HG02885 (cell line): Measurements from ENCODE around the gene TMPRSS13.

Experiments used
- ATAC-seq: cut with Tn5 transposase; IDR thresholded peaks from one replicate; pipeline ENCODE4 v1.9.1; 2021; ENCODE audit warnings: mild to moderate bottlenecking; ENCODE audit not compliant: unreplicated experiment, poor library complexity

Gene TMPRSS13

DNA sequence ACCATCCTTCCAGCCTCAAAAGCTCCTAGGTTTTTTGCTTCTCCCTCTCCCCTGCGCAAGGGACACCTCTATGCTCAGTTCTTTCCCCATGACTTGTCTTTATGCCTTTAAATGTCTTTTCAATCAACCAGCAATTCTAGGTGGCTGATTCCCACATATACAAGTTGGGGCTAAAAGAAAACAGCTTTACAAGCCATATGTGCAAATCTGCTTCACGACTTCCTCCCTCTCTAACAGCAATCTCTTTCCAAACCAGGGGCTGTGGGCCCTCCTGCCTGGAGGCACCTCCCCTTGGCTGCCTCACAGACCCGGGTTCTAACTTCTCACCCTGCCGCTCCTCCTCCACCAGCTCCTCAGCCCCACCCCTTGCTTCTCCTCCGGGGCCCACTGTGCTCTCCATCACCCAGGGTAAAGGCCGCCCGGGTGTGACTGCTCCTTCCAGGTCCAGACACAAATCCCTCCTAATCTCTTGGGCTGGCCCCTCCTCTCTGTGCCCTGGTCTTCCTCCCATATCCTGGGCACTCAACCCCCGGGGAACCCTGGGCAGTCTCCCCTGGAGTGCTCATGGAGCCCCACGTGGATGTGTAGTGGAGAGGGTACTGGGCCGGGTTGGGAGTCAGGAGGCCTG, 14.1 kb downstream of the TMPRSS13 start:
- ATAC-seq, result no peak

GRCh38 chr11:117914398-117914761, 14.8 kb downstream of the TMPRSS13 start:
- ATAC-seq, result no peak

DNA sequence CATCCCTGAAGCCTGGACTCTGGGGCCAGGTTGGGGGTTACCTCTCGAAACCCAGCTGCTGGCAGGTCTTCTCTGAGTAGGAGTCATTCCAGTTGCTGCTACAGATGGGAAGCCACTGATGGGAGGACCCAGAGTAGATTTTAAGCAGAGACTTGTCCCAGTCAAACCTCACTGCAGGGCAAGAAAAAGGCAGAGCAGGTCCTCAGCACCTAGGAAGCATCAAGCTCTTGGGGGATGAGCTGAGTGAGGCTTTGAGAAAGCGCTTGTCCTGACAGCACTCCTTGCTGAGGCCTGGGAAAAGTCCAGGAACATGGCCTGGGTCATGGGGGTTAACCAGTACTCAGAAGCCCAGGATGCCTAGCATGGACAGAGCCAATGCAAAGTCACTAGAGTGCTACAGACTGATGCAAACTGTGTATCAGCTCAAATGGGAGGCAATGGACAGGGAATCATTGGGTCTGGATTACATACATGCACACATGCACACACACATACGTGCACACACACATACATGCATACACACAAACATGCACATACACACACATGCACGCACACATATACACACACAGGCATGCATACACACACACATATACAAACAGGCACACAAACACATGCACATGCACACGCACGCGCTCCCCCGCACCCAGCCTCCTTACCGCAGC, 15.3 kb downstream of the TMPRSS13 start:
- no peak for ATAC-seq

- no peak for ATAC-seq
Observed at GRCh38 chr11:117912497-117912896, 16.7 kb downstream of the TMPRSS13 start.

DNA sequence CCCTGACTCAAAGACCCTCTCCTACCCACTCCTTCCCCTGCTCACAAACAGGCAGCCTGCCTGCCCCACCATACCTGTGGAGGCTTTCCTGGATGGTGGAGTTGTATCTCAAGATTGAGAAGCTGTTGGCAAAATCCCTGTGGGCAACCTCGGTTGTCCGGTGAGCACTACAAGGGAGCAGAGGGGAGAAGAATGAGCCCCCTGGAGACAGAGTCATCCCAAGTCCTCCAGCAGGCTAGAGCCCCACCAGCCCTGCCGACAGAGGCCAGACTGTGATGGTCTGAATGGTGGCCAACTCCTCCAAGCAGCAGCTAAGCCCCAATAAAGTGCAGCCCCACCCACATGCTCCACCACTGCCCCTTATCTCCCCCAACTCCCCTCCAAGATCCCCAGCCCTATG, 17.5 kb downstream of the TMPRSS13 start:
- ATAC-seq, result no peak

DNA sequence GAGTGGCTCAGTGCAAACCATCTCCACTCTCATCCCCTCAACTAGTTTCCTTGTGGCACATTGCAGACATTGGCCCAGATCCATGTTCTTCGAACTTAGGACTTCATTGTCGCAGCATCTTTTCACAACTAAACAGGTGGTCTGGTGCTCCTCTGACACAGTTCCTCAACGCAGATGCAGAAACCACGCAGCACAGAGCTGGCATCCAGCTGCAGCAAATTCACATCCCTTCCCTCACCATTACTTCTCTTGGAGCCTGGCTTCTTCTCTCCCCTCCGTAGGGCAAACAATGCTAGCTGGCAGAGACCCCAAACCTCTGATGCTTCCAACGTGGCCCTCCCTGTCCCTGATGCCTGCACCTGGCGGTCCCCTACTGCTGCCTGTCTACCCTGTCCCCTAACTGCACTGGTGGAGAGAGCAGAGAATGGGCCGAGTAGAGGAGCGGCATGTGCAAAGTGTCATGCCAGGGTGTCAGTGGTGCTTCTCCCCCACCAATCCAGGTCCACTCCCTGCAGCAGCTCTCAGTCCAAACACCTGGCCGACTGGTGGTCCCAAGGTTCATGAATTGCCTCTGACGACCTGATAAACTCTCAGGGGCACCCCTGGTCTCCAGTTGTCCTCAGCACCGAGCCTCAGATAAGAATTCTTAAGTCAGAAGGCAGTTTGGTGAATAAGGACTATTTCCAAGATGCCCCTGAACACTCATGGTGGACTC, 18.1 kb downstream of the TMPRSS13 start:
- no peak for ATAC-seq

- no peak for ATAC-seq
Observed at GRCh38 chr11:117910525-117910924, 18.7 kb downstream of the TMPRSS13 start.

GRCh38 chr11:117909611-117910382, 19.4 kb downstream of the TMPRSS13 start:
- ATAC-seq, result no peak

- no peak for ATAC-seq
Observed at GRCh38 chr11:117908959-117909610, 20.1 kb downstream of the TMPRSS13 start.

GRCh38 chr11:117908109-117908895, 20.9 kb downstream of the TMPRSS13 start:
- ATAC-seq, result no peak

- peak; percentile 57 for ATAC-seq
Observed at GRCh38 chr11:117907276-117908108, 21.7 kb downstream of the TMPRSS13 start.

DNA sequence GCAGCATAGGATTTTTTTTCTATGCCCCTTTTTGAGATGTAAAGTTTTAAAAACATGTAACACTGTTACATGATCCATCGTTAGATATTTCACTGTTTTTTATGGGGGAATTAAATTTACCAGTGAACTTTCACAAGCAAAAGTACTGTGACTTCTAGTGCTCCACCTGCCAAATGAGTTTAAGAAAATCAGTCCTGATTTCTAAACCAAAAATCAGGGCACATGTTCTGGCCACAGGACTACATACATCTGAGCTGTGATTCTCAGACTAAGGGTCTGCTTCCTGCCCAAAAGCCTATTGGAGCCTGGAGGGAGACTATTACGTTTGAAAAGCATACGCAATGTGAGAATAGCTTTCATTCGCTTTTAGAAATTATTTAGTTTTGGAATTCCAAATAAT, 22.5 kb downstream of the TMPRSS13 start:
- no peak for ATAC-seq

DNA sequence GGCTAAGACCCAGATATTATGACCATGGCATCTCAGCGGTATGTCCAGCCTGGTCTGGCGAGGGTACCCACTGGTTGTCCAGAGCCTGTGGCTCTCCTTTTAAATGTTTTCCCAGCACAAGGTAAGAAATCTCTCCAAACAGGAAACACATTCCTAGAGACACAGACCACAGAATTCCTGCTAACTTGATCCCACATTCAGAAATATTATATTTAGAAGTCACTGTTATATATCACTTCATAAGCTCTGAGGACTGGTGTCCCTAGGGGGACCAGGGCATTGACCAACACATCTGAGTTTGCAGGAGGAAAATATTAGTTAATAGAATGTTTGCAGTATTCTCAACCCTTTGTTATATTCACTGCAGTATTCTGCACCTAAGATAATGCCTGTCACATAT, 23.1 kb downstream of the TMPRSS13 start:
- no peak for ATAC-seq

DNA sequence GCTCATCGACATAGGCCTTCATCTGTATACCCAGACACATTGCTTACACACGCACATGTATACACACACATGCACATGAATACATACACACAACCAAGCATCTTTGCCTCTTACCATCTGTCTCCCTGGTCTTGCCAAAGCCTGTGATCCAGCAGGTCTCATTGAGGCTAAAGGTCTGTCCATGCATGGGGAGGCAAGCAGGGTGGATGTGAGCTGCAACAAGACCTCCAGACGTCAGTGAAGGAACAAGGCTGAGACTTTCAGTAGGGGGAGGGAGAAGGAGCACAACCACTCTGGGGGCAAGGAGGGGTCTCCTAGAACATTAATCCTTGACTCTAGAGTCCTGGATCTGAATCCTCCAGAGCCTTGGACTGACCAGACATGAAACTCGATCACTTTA, 23.7 kb downstream of the TMPRSS13 start:
- ATAC-seq, result no peak

- no peak for ATAC-seq
Observed at GRCh38 chr11:117903505-117904382, 25.5 kb downstream of the TMPRSS13 start.

GRCh38 chr11:117902001-117902845, 27.0 kb downstream of the TMPRSS13 start:
- ATAC-seq, result no peak

- ATAC-seq, result no peak
Observed at GRCh38 chr11:117901601-117902000, 27.6 kb downstream of the TMPRSS13 start.
